Body of pancreas (tissue), 4 donors: Measurements from ENCODE around the gene ADGRB3. TPM values are rescaled to one million over a fixed set of nuclear protein-coding genes. Genes with fewer than 3 reads are reported as not detected.

Experiments used
- ATAC-seq: fragments of 150-250 bp; one replicate; pipeline ENCODE4 v1.9.1; 2016
- DNase-seq, 4 donors: peaks; one replicate each; pipeline ENCODE4 v3.0.0-alpha.2; 2019
- H3K27ac ChIP-seq, 4 donors: fragments of 200-600 bp; sonication (generic); 1 replicate in 3 of 4; 2 replicates in 1 of 4; pipeline versions ENCODE4 v1.5.1 to v1.6.1; 2016 to 2019; ENCODE audit warnings: mild to moderate bottlenecking in 1 of 4, mixed read lengths in 1 of 4, moderate library complexity in 1 of 4
- H3K27me3 ChIP-seq, 2 donors: fragments of 200-600 bp; sonication (generic); one replicate each; pipeline ENCODE4 v1.6.0; 2016; ENCODE audit warnings: mild to moderate bottlenecking in 1 of 2
- H3K36me3 ChIP-seq, 2 donors: fragments of 200-600 bp; sonication (generic); replicated peaks in 1 of 2; 2 replicates each; pipeline ENCODE4 v1.5.1; 2016; ENCODE audit warnings: low read depth in 2 of 2; ENCODE audit not compliant: insufficient read depth in 1 of 2
- H3K4me1 ChIP-seq: fragments of 200-600 bp; sonication (generic); one replicate; pipeline ENCODE4 v1.6.0; 2016
- H3K4me3 ChIP-seq, 2 donors: fragments of 200-600 bp; sonication (generic); 1 replicate in 1 of 2; 2 replicates in 1 of 2; pipeline ENCODE4 v1.5.1; 2016 to 2019
- H3K9me3 ChIP-seq, 3 donors: fragments of 200-600 bp; sonication (generic); 1 replicate in 2 of 3; 2 replicates in 1 of 3; pipeline ENCODE4 v1.5.1; 2016
- CTCF ChIP-seq, 7 experiments: fragments of 450-650 bp in 4 of 7; fragments of 200-600 bp in 3 of 7; sonication (generic) in 3 of 7; IDR thresholded peaks; one replicate each; pipeline ENCODE4 v1.5.1; 2016 to 2019; ENCODE audit warnings: antibody characterized with exemption in 7 of 7
- POLR2A ChIP-seq, 3 donors: fragments of 450-650 bp; IDR thresholded peaks; one replicate each; pipeline ENCODE4 v1.6.1; 2016; ENCODE audit warnings: antibody characterized with exemption in 3 of 3, mild to moderate bottlenecking in 2 of 3
- WGBS, 2 donors: methylation state at CpG; one replicate each; pipeline ENCODE4 v1.1.5; 2017; 5-methylcytosine and 5-hydroxymethylcytosine counted together
- intact Hi-C: fragments of 100-400 bp; cut with DNase I; formaldehyde crosslinking; loops from one replicate; pipeline ENCODE4 v1.15.1; 2023
- total RNA-seq, 2 donors: library from RNA; depleted of rRNA; stranded (reverse); fragments of >200 nt; gene quantifications; one replicate each; pipeline ENCODE4 v1.1.0, GENCODE V29; 2016

ADGRB3 gene
- total RNA-seq, 2 donors from 2014 or later: under 0.01 to 1.3 TPM

- ATAC-seq (no peak), DNase-seq (peak; percentile 35 to 53 (median 43))
Measured at GRCh38 chr6:68638230-68638900, 3.3 kb downstream of the ADGRB3 start.

GRCh38 chr6:68639211-68639610, 4.1 kb downstream of the ADGRB3 start:
- peaks cover 17% of the 10 kb centered on the region for H3K4me1 ChIP-seq
- no peak for TF ChIP-seq POLR2A (IDR thresholded peaks at IDR 0.05)
- TF ChIP-seq CTCF (IDR thresholded peaks at IDR 0.05): no peak
- ATAC-seq: no peak
- peaks cover 0 to 27% of the 10 kb centered on the region in 2 donors for H3K27me3 ChIP-seq
- H3K9me3 ChIP-seq: no peaks in the 10 kb centered on the region
- no peak overlapping the region for H3K27ac ChIP-seq
- intact Hi-C loops: no loop called here
- DNase-seq: no peak
- WGBS, 2 donors: 26 to 34% methylated on average over 7 of the region's 7 CpGs
- no peaks in the 10 kb centered on the region for H3K36me3 ChIP-seq
- no peak overlapping the region for H3K4me3 ChIP-seq

More at GRCh38 chr6:68638230-68638900, 3.3 kb downstream of the ADGRB3 start:
- Histone ChIP-seq H3K9me3 (no peaks in the 10 kb centered on the region), H3K36me3 (no peaks in the 10 kb centered on the region), H3K4me1 (peaks cover 20% of the 10 kb centered on the region), H3K4me3 (no peak overlapping the region), H3K27ac (no peak overlapping the region), H3K27me3 (peaks cover 0 to 27% of the 10 kb centered on the region in 2 donors)
- peak; percentile 33 to 84 (median 58) for TF ChIP-seq CTCF (IDR thresholded peaks at IDR 0.05)
- TF ChIP-seq POLR2A (IDR thresholded peaks at IDR 0.05): no peak
- 23% methylated on average over 11 of the region's 11 CpGs for WGBS, 2 donors
- intact Hi-C loops: no loop called here

GRCh38 chr6:68639826-68640490, 4.9 kb downstream of the ADGRB3 start:
- H3K27me3 ChIP-seq: peaks cover 0 to 27% of the 10 kb centered on the region in 2 donors
- no peak overlapping the region for H3K4me3 ChIP-seq
- H3K27ac ChIP-seq: no peak overlapping the region
- H3K9me3 ChIP-seq: no peaks in the 10 kb centered on the region
- H3K36me3 ChIP-seq: no peaks in the 10 kb centered on the region
- no peak for DNase-seq
- WGBS, 2 donors: 7 to 10% methylated on average over 13 of the region's 13 CpGs
- H3K4me1 ChIP-seq: peaks cover 13% of the 10 kb centered on the region
- intact Hi-C loops: no loop called here
- no peak for ATAC-seq
- no peak for TF ChIP-seq CTCF (IDR thresholded peaks at IDR 0.05)
- TF ChIP-seq POLR2A (IDR thresholded peaks at IDR 0.05): no peak

- Histone ChIP-seq H3K4me3 (no peak overlapping the region), H3K27ac (no peak overlapping the region), H3K27me3 (peaks cover 0 to 23% of the 10 kb centered on the region in 2 donors), H3K36me3 (no peaks in the 10 kb centered on the region), H3K9me3 (no peaks in the 10 kb centered on the region), H3K4me1 (peaks cover 10% of the 10 kb centered on the region)
- ATAC-seq (no peak), DNase-seq (no peak)
- WGBS, 2 donors: 5 to 8% methylated on average over 3 of the region's 3 CpGs
- TF ChIP-seq CTCF (IDR thresholded peaks at IDR 0.05) (no peak), POLR2A (IDR thresholded peaks at IDR 0.05) (no peak)
- intact Hi-C loops: no loop called here
Measured at GRCh38 chr6:68640491-68640835, 5.4 kb downstream of the ADGRB3 start.
